HG02885 (cell line): ENCODE results near the gene CENPP.

Source experiments
- ATAC-seq: cut with Tn5 transposase; IDR thresholded peaks from one replicate; pipeline ENCODE4 v1.9.1; 2021; ENCODE audit warnings: mild to moderate bottlenecking; ENCODE audit not compliant: unreplicated experiment, poor library complexity

The CENPP gene

DNA sequence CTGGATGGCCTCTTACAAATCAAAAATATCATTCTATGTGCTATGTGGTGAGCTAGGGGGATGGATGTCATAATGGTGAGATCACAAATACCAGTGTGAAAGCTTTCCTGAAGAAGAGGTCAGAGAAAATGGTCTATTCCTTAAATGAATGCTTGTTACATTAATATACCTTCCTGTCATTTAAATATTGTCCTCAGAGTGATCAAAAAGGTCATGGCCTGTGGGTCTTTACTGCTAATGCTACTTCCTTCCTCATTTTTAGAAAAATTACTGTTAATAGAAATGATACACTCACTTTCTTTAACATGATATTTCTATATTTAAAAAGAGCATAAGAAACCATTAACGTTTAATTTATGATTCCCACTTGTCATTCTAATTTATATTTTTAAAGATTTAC, 88.8 kb downstream of the CENPP start:
- ATAC-seq: no peak

GRCh38 chr9:92422611-92423338, 97.0 kb downstream of the CENPP start:
- no peak for ATAC-seq

GRCh38 chr9:92423612-92424011, 97.9 kb downstream of the CENPP start:
- no peak for ATAC-seq

GRCh38 chr9:92424340-92424739, 98.6 kb downstream of the CENPP start, which contains the start of gene OMD:
OMD (minus strand) TSS chr9:92424471; CDS start chr9:92417558, 6,913 bp downstream.
- ATAC-seq: no peak

DNA sequence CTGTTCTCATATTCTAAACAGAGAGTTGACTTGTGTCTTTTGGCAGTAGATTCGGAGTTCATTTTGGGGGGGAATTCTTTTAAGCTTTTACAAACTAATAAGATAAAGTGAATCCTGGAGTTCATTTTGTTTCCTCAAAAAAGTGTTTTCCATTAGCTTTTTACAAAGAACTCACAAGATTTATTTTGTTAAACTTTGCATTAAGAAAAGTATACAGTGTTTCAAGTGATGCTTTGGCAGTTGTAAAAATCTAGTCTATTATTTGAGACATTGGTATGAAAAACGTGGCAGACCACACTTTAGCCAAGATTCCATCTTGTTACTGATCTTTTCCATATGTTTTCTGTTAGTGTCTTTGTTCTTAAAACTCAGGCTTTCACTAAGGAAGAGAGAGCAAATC, 99.7 kb downstream of the CENPP start:
- ATAC-seq: no peak

DNA sequence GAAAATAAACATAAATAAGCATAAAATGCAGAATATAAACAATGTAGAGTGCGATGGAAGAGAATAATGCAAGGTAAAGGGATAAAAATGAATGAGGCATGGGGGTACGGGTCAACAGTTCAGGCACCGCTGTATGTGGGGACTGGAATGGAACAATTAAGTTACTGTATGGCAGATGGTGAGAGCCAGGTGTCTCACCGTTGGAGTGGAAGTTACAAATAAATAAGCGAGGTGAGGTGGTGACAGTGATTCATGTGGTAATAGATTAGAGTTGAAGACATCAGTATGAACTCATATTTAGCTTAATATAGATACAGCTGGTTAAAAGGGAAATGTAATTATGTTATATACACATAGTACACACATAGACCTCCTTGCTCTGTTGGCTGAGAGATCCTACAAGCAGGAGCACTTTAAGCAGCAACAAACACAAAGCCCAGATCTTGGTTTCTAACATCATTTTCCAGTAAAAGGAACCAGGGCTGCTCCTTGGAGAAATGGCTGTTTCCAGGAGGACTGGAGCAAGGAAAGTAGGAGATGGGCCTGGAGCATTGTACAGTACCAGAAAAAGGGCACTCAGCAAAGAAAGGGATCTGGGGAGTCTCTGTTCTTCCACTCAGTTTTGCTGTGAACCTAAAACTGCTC, 100.9 kb downstream of the CENPP start:
- ATAC-seq: no peak

DNA sequence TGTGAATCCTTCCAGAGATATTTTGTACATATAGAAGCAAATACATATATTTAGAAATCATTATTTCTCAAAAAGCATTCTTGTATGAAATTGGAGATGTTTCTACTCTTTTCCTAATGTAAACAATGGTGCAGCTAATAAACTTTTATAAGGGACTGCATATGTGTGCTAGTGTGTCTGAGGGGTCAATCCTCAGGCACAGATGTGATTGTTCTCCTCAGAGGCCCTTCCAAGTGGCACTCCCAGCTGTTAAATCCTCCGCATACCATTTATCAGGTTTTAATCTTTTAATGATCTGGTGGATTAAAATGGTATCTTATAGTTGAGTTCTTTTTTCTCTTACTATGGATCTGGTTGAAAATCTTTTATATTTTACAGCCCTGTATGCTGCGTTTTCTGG, 104.1 kb downstream of the CENPP start:
- no peak for ATAC-seq

DNA sequence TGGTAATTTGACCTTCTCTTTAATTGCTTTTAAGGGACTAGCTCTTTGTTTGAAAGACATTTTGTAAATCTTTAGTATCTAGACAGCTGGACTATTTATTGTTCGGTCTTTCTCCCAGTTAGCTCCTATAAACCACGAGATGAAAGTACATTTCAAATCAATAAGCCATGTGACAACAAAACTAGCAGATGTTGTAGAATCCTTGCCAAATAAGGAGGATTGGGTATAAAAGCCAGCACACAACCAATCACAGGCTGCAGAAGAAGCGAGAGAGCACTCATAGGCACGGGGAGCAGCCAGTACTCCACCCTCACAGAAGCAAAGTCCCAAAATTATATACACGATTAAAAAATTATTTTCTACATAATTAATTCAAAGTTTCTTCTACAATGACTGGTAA, 106.6 kb downstream of the CENPP start:
- ATAC-seq: no peak

DNA sequence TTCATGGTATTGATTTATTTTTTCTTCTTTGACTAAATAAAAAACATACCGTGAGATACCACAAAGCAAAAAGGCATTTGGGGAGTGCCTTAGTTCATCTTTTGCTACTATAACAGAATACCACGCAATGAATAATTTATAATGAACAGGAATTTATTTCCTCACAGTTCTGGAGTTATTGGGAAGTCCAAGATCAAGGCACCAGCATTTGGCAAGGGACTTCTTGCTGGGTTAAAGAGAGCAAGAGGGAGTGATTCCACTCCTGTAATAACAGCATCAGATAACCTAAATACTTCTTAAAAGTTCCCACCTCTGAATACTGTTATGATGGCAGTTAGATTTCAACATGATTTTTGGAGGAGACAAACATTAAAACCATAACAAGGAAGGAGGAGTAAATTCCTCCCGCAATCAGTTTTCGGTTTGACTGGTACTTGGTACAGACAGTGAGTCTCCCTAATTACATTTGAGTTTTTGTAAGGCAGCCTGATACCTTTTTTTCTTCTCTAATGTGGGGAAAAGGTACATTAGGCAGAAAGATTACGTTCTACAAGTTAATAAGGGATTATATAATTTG, 107.3 kb downstream of the CENPP start:
- ATAC-seq: no peak

GRCh38 chr9:92435263-92435662, 109.5 kb downstream of the CENPP start:
- no peak for ATAC-seq

GRCh38 chr9:92438900-92439526, 113.3 kb downstream of the CENPP start:
- ATAC-seq: no peak

DNA sequence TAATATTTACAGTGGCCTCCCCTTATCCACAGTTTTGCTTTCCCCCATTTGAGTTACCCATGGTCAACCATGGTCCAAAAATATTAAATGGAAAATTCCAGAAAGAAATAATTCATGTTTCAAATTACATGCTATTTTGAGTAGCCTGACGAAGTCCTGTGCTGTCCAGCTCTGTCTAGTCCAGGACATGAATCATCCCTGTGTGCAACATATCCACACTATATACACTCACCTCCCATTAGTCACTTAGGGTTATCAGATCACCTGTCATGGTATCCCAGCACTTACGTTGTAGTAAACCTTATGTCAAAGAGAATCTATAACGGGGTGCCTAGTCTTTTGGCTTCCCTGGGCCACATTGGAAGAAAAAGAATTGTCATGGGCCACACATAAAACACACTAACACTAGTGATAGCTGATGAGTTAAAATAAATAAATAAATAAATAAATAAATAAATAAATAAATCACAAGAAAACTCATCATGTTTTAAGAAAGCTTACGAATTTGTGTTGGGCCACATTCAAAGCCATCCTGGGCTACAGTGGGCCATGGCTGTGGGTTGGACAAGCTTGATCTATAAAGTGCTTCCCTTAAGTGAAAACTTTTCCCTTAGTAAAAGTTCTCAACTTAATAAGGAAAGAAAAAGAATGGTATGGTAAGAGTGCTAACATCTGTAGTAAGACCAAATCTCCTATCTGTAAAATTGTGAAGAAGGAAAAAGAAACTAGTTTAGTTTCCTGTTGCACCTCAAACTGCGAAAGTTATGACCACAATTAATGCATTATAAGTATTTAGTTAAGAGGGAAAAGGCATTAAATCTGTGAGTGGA, 114.4 kb downstream of the CENPP start:
- ATAC-seq: no peak

DNA sequence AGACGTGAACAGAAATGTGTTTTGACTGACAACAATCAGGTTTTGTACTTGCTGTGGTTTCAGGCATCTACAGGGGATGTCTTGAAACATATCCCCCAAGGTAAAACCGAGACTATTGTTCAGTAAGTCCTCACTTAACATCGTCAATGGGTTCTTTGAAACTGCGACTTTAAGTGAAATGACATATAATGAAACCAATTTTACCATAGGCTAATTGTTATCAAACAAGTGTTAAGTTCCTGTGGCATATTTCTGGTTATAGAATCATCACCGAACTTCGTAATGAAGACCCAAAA, 114.9 kb downstream of the CENPP start:
- ATAC-seq: no peak

- no peak for ATAC-seq
Observed at GRCh38 chr9:92444841-92445240, 119.1 kb downstream of the CENPP start.

- no peak for ATAC-seq
Observed at GRCh38 chr9:92446536-92446935, 120.8 kb downstream of the CENPP start.

- ATAC-seq: no peak
Observed at GRCh38 chr9:92455217-92455616, 129.5 kb downstream of the CENPP start.

DNA sequence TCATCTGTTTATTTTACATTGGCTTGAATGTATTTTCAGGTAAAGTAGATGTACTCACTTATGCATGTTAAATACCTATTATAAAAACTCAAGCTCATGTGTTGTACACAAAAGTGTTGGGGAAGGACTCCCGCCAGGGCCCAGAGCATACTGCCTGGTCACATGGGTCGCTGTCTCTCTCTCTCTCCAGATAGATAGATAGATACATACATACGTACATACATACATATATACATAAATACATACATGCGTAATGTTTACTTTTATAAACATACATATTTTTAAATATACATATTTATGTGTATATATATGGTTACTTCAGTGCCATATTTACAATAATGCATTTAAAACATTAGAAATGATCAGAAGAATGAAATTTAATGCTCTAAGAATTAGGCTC, 131.8 kb downstream of the CENPP start:
- no peak for ATAC-seq

- no peak for ATAC-seq
Observed at GRCh38 chr9:92463387-92463786, 137.6 kb downstream of the CENPP start.

- ATAC-seq: no peak
Observed at GRCh38 chr9:92463984-92464383, 138.2 kb downstream of the CENPP start.

DNA sequence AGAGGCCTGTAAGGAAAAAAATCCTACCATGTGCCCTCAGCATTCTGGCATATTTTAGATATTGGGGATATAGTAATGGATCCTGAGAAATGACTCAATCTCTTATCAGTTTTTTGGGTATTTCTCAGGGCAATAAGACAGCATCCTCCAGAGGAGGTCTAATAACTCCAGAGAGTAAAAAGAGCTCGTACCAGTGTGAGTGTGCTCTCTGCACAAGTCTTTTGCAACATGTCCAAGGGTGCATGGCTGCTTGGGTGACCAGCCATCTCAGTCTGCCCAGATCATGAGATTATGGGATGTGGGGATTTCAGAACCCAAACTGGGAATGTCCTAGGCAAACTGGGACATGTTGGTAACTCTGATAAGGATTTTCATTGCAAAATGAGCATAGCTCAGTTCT, 141.3 kb downstream of the CENPP start:
- ATAC-seq: no peak

- no peak for ATAC-seq
Observed at GRCh38 chr9:92467511-92467910, 141.8 kb downstream of the CENPP start.
